Measurements from ENCODE around the gene PGM5. TPM values are rescaled to one million over a fixed set of nuclear protein-coding genes. Genes with fewer than 3 reads are reported as not detected.
"Not testable (repeated sequence)": the region's sequence is repeated elsewhere in the genome, so short reads cannot be mapped to it uniquely, and the experiment has no call there.

Gene PGM5
- total RNA-seq, 8 experiments from 2014 or later: 0.35 to 2.4 (median 0.67) TPM; not detected in 1

DNA sequence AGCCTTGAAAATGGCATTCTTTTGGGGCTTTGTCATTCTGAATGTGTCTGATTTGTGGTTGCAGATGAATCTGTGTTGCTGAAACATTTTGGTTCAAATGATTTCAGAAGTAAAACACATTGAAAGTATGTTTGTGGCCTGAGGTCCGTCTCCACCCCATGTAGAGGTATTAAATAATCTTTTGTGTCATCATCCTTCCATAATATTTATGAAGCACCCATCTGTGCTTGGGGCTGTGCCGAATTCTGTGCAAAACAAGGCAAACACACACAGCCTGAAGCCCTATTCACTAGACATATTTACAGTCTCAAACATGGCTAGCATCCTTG, 40.6 kb downstream of the PGM5 start:
- ATAC-seq (replicated peaks in 6 of 8): peak; percentile 28 to 99 (median 76)
- in situ Hi-C loops (cut with MboI; ENCODE audit: low pct_unique_long_range_greater_than_20kb in 2 of 9, low sequenced_read_pairs in 9 of 9, unreplicated experiment in 9 of 9): not testable (repeated sequence)
- H3K27ac ChIP-seq: peak overlapping the region; percentile 37 to 49

DNA sequence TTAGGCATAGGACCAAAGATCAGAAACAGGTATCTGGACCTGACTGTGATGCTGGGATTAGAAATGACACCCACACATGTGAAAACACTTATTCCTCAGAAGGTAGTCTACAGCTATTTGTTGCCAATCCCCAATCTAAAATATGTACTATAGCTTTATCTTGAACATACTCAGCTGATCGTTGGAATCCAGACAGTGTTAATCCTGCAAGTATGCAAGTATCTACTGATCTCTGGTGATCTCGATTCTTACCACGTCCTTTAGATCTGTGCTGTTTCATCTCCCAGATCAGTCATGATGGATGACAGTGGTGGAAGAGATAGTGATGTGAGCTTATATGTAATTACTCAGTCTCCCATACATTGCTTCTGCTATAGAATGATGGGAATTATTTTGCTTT, 41.4 kb downstream of the PGM5 start:
- H3K4me3 ChIP-seq; ATAC-seq (replicated peaks in 6 of 8); H3K27ac ChIP-seq; in situ Hi-C loops (cut with MboI; ENCODE audit: low pct_unique_long_range_greater_than_20kb in 2 of 9, low sequenced_read_pairs in 9 of 9, unreplicated experiment in 9 of 9); H3K4me1 ChIP-seq (replicated peaks in 1 of 2): not testable (repeated sequence)
- 0% methylated on average over 1 to 2 of the region's 3 CpGs; no CpG with 5 or more reads in 8 of the 10 experiments for WGBS, 10 experiments

More for the DNA sequence above, 40.6 kb downstream of the PGM5 start:
- H3K4me3 ChIP-seq; H3K4me1 ChIP-seq (replicated peaks in 1 of 2): not testable (repeated sequence)
- 0 to 33% (median 10%) methylated on average over 1 of the region's 2 CpGs; no CpG with 5 or more reads in 4 of the 10 experiments for WGBS, 10 experiments

- ATAC-seq (replicated peaks in 6 of 8); H3K27ac ChIP-seq; H3K4me1 ChIP-seq (replicated peaks in 1 of 2); H3K4me3 ChIP-seq; in situ Hi-C loops (cut with MboI; ENCODE audit: low pct_unique_long_range_greater_than_20kb in 2 of 9, low sequenced_read_pairs in 9 of 9, unreplicated experiment in 9 of 9): not testable (repeated sequence)
- no CpG with 5 or more reads among the region's 1 CpG for WGBS, 10 experiments
These were observed 41.9 kb downstream of the PGM5 start for GRCh38 chr9:68398324-68398723.

- H3K4me1 ChIP-seq (replicated peaks in 1 of 2); in situ Hi-C loops (cut with MboI; ENCODE audit: low pct_unique_long_range_greater_than_20kb in 2 of 9, low sequenced_read_pairs in 9 of 9, unreplicated experiment in 9 of 9); H3K27ac ChIP-seq; H3K4me3 ChIP-seq; ATAC-seq (replicated peaks in 6 of 8): not testable (repeated sequence)
- WGBS, 10 experiments: 20 to 60% (median 60%) methylated on average over 1 of the region's 3 CpGs; no CpG with 5 or more reads in 7 of the 10 experiments
These were observed 48.2 kb downstream of the PGM5 start for GRCh38 chr9:68404421-68405185.

DNA sequence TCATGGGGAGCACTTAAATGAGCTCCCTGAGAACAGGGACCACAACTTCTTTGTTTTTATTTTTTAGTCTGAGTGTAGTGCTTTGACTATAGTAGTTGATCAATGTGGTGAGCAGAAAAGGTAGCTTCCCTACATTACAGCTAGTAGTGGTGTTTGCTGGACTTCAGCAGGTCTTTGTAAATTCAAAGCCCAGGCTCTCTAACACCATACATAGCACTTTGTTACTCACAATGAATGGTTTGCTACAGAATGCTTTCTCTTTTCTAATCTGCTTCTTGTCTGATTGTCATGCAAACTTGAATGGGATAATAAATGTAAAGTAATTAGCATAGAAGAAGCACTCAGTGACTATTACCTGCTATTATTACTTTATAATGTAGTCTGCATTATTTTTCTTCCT, 55.5 kb downstream of the PGM5 start:
- peak in 3 of 8 experiments; percentile 53 to 60 (median 54) for ATAC-seq (replicated peaks in 6 of 8)
- H3K4me1 ChIP-seq (replicated peaks in 1 of 2); H3K27ac ChIP-seq; in situ Hi-C loops (cut with MboI; ENCODE audit: low pct_unique_long_range_greater_than_20kb in 2 of 9, low sequenced_read_pairs in 9 of 9, unreplicated experiment in 9 of 9); H3K4me3 ChIP-seq: not testable (repeated sequence)

- H3K4me3 ChIP-seq; ATAC-seq (replicated peaks in 6 of 8); H3K27ac ChIP-seq; in situ Hi-C loops (cut with MboI; ENCODE audit: low pct_unique_long_range_greater_than_20kb in 2 of 9, low sequenced_read_pairs in 9 of 9, unreplicated experiment in 9 of 9); H3K4me1 ChIP-seq (replicated peaks in 1 of 2): not testable (repeated sequence)
- WGBS, 10 experiments: no CpG with 5 or more reads among the region's 2 CpGs
These were observed 56.3 kb downstream of the PGM5 start for GRCh38 chr9:68412754-68413153.

GRCh38 chr9:68415065-68415464, 58.7 kb downstream of the PGM5 start:
- in situ Hi-C loops (cut with MboI; ENCODE audit: low pct_unique_long_range_greater_than_20kb in 2 of 9, low sequenced_read_pairs in 9 of 9, unreplicated experiment in 9 of 9); H3K4me1 ChIP-seq (replicated peaks in 1 of 2); H3K4me3 ChIP-seq; H3K27ac ChIP-seq; ATAC-seq (replicated peaks in 6 of 8): not testable (repeated sequence)
- WGBS, 10 experiments: no CpG with 5 or more reads among the region's 1 CpG

GRCh38 chr9:68416936-68417564, 60.6 kb downstream of the PGM5 start:
- Histone ChIP-seq H3K4me1 (replicated peaks in 1 of 2) (no peaks in the 10 kb centered on the region), H3K4me3 (no peak overlapping the region), H3K27ac (no peak overlapping the region)
- no peak for ATAC-seq (replicated peaks in 6 of 8)
- 20 to 100% (median 73%) methylated on average over 2 to 7 of the region's 8 CpGs; no CpG with 5 or more reads in 1 of the 10 experiments for WGBS, 10 experiments
- in situ Hi-C loops (cut with MboI; ENCODE audit: low pct_unique_long_range_greater_than_20kb in 2 of 9, low sequenced_read_pairs in 9 of 9, unreplicated experiment in 9 of 9): no loop called here

DNA sequence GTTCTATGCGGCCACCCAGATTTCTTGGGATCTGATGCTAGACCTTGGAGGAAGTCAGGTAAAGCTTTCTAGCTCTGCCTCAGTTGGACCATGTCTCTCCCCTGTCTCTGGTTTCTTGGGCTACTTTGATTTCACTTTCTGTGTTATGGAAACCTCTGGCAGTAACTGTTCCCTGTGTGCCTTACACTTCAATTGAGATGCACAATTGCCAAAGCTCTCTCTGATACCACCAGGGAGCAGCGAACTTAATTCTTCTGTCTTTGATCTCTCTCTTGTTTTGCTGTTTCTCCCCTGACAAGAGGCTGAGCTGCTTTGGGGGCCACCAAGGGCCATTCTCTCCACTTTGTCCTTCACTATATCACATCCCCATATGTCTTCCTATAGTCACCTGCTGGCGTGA, 61.4 kb downstream of the PGM5 start:
- WGBS, 10 experiments: 38 to 100% (median 84%) methylated on average over 1 to 3 of the region's 3 CpGs; no CpG with 5 or more reads in 2 of the 10 experiments
- no peak for ATAC-seq (replicated peaks in 6 of 8)
- Histone ChIP-seq H3K4me1 (replicated peaks in 1 of 2) (no peaks in the 10 kb centered on the region), H3K27ac (no peak overlapping the region), H3K4me3 (no peak overlapping the region)
- in situ Hi-C loops (cut with MboI; ENCODE audit: low pct_unique_long_range_greater_than_20kb in 2 of 9, low sequenced_read_pairs in 9 of 9, unreplicated experiment in 9 of 9): no loop called here

DNA sequence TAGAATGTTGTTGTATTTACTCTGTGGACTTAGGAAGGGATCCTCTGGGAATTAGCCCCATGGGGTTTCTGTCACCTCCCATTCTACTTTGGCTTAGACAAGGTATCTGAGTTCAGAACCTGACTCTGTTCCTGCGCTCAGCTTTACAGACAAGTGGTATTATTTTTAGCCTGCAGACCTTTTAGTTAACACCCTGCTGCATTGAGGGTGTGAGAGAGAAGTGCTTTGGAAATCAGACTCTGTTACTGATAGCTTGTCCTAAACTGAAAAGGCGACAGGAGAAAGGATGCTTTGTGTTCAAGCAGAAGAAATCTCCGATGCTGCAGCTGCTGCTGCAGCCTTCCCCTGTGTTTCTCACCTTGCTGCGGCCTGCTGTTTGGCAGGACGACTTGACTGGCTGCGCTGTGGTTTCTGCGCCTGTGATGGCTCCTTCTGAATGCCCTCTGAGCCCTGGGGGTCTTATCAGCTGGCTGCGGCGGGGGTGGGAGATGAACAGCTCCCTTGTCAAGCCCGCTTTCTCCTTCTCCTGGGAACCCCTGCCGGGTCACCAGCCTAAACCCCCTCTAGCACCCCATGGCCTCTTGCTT, 61.9 kb downstream of the PGM5 start:
- no peaks in the 10 kb centered on the region for H3K4me1 ChIP-seq (replicated peaks in 1 of 2)
- H3K4me3 ChIP-seq: no peak overlapping the region
- no peak for ATAC-seq (replicated peaks in 6 of 8)
- WGBS, 10 experiments: 0 to 95% (median 48%) methylated on average over 1 to 8 of the region's 11 CpGs; no CpG with 5 or more reads in 4 of the 10 experiments
- H3K27ac ChIP-seq: no peak overlapping the region
- in situ Hi-C loops (cut with MboI; ENCODE audit: low pct_unique_long_range_greater_than_20kb in 2 of 9, low sequenced_read_pairs in 9 of 9, unreplicated experiment in 9 of 9): no loop called here

- Histone ChIP-seq H3K4me1 (replicated peaks in 1 of 2) (no peaks in the 10 kb centered on the region), H3K4me3 (no peak overlapping the region), H3K27ac (no peak overlapping the region)
- no peak for ATAC-seq (replicated peaks in 6 of 8)
- in situ Hi-C loops (cut with MboI; ENCODE audit: low pct_unique_long_range_greater_than_20kb in 2 of 9, low sequenced_read_pairs in 9 of 9, unreplicated experiment in 9 of 9): no loop called here
- 0 to 92% (median 40%) methylated on average over 1 to 2 of the region's 3 CpGs; no CpG with 5 or more reads in 1 of the 10 experiments for WGBS, 10 experiments
These were observed 63.5 kb downstream of the PGM5 start for GRCh38 chr9:68419901-68420300.

GRCh38 chr9:68426755-68427154, 70.3 kb downstream of the PGM5 start:
- H3K4me3 ChIP-seq: no peak overlapping the region
- no peak for ATAC-seq (replicated peaks in 6 of 8)
- 20 to 100% (median 67%) methylated on average over 1 of the region's 1 CpG; no CpG with 5 or more reads in 6 of the 10 experiments for WGBS, 10 experiments
- in situ Hi-C loops (cut with MboI; ENCODE audit: low pct_unique_long_range_greater_than_20kb in 2 of 9, low sequenced_read_pairs in 9 of 9, unreplicated experiment in 9 of 9): no loop called here
- H3K4me1 ChIP-seq (replicated peaks in 1 of 2): no peaks in the 10 kb centered on the region
- no peak overlapping the region for H3K27ac ChIP-seq

- H3K4me1 ChIP-seq (replicated peaks in 1 of 2): no peaks in the 10 kb centered on the region
- H3K27ac ChIP-seq: no peak overlapping the region
- H3K4me3 ChIP-seq: no peak overlapping the region
- in situ Hi-C loops (cut with MboI; ENCODE audit: low pct_unique_long_range_greater_than_20kb in 2 of 9, low sequenced_read_pairs in 9 of 9, unreplicated experiment in 9 of 9): no loop called here
- ATAC-seq (replicated peaks in 6 of 8): no peak
These were observed 71.0 kb downstream of the PGM5 start for GRCh38 chr9:68427216-68427977.

Data from motor neuron (in vitro differentiated cells).